ENCODE data around the gene CAMTA1.
"Not testable (repeated sequence)": the region's sequence is repeated elsewhere in the genome, so short reads cannot be mapped to it uniquely, and the experiment has no call there.

Gene CAMTA1

DNA sequence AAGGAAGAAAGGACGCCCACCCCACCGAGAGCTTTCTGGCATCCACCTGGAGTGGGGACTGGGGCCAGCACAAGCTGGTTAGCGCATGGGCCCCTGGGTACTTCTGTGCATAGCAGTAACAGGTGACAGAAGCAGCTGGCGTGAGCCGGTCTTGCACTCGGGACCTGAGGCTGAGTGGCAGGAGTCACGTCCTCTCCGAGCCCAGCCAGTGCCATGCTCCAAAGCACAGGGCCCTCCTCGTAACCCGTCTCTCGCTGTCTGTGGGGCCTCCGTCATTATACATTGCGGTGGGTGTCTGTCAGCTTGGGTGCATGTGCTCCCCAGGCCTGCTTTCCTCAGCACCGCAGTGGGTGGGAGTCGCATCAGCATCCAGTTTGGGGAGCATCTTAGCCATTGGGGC lies 898.3 kb downstream of the CAMTA1 start:
- TF ChIP-seq, protein P1, sequence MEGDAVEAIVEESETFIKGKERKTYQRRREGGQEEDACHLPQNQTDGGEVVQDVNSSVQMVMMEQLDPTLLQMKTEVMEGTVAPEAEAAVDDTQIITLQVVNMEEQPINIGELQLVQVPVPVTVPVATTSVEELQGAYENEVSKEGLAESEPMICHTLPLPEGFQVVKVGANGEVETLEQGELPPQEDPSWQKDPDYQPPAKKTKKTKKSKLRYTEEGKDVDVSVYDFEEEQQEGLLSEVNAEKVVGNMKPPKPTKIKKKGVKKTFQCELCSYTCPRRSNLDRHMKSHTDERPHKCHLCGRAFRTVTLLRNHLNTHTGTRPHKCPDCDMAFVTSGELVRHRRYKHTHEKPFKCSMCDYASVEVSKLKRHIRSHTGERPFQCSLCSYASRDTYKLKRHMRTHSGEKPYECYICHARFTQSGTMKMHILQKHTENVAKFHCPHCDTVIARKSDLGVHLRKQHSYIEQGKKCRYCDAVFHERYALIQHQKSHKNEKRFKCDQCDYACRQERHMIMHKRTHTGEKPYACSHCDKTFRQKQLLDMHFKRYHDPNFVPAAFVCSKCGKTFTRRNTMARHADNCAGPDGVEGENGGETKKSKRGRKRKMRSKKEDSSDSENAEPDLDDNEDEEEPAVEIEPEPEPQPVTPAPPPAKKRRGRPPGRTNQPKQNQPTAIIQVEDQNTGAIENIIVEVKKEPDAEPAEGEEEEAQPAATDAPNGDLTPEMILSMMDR (IDR thresholded peaks at IDR 0.05; ENCODE audit: borderline replicate concordance, control extremely low read depth, extremely low read depth, insufficient read depth, missing control alignments), result no peak
- no peak for DNase-seq (ENCODE audit: low spot score)
- in situ Hi-C loops (cut with MboI; ENCODE audit: low sequenced_read_pairs, unreplicated experiment), result no loop called here

DNA sequence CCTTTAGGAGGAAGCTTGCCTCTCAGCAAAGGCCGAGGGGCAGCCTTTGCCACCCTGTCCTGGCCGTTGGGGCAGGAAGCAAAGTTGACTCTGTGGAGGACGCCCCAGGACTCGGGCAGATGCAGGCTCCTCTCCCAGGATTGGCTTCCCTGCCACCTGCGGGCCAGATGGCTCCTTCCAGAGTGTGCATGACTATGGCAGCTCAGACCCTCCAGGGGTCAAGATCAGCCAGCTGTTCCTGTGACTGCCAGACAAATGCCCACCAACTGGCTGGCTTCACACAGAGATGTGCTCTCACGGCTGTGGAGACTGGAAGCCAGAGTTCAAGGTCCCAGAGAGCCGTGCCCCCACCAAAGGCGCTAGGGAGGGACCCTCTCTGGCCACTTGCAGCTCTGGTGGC lies 898.9 kb downstream of the CAMTA1 start:
- TF ChIP-seq, protein P1 (IDR thresholded peaks at IDR 0.05; ENCODE audit: borderline replicate concordance, control extremely low read depth, extremely low read depth, insufficient read depth, missing control alignments), result no peak
- in situ Hi-C loops (cut with MboI; ENCODE audit: low sequenced_read_pairs, unreplicated experiment), result no loop called here
- DNase-seq (ENCODE audit: low spot score), result no peak

DNA sequence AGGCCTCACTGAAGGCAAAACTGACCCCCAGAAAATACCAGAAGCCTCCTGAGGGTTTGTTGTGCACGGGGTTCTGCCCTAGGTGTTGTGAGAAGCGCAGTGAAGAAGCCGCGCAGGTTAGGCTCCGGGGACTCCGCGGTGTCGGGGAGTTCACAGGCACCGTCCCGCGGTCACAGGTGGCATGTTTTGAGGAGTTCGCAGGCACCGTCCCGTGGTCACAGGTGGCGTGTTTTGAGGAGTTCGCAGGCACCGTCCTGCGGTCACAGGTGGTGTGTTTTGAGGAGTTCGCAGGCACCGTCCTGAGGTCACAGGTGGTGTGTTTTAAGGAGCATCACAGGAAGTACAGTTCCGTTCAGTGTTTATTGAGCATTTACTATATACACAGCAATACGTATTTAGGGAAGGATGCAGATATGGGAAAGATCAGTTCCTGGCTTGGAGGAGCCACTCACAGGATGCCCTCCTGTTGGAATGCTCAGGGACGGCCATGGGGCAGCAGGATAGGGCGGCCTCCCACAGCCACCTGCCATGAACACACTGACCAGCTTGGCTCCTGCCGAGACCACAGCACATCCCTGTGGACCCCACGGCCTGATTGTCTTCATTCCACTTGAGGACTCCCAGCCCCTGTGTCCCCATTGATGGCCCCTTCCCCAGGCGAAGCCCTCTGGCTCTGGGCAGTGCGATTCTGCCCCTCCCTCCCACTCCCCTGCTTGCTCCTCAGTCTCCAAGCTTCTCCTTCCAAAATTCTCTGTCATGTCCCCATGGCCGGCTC lies 899.8 kb downstream of the CAMTA1 start:
- in situ Hi-C loops (cut with MboI; ENCODE audit: low sequenced_read_pairs, unreplicated experiment), result no loop called here
- DNase-seq (ENCODE audit: low spot score), result no peak
- TF ChIP-seq, protein P1 (IDR thresholded peaks at IDR 0.05; ENCODE audit: borderline replicate concordance, control extremely low read depth, extremely low read depth, insufficient read depth, missing control alignments), result no peak

DNA sequence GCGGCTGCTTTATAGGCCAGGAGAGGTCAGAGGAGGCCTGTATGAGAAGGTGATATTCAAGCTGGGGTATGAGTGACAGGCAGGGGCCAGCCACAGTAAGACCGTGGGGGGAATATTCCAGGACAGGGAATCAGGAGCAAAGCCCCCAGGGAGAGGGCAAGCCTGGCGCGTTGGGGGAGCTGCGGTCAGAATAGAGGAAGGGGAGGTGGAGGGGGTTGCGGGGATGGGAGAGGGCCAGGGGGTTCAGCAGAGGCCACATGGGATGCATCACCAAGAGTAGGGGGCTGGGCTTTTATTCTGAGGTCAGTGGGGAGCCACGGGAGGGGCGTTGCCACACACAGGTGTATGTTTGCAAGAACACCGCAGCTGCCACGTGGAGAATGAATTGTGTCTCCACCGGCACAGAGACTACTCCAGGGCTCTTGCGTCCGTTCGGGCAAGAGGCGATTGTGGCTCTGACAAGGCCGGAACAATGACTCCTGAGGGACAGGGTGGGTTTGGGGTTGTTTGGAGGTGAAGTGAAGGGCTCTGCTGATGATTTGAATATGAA lies 901.1 kb downstream of the CAMTA1 start:
- DNase-seq (ENCODE audit: low spot score), result no peak
- TF ChIP-seq, protein P1 (IDR thresholded peaks at IDR 0.05; ENCODE audit: borderline replicate concordance, control extremely low read depth, extremely low read depth, insufficient read depth, missing control alignments), result no peak
- in situ Hi-C loops (cut with MboI; ENCODE audit: low sequenced_read_pairs, unreplicated experiment), result no loop called here

DNA sequence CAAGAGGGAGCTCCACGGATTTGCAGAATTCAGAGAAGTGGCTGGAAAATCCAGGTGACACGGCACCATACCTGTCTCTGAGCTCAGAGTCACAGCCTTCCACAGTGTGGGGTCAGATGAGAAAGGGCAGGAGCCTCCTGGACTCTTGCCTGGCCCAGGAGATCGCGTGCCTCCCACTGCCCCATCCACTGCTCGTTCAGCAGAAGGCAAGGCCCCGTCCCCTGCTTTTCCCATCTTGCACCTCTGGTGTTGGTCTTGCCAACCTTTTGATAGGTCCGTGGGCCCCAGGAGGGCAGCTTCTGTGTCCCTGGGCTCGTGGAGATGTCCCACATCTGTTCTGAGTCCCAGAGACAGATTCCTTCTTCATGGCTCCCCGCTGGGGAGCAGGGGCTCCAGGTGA lies 902.2 kb downstream of the CAMTA1 start:
- TF ChIP-seq, protein P1 (IDR thresholded peaks at IDR 0.05; ENCODE audit: borderline replicate concordance, control extremely low read depth, extremely low read depth, insufficient read depth, missing control alignments), result no peak
- no peak for DNase-seq (ENCODE audit: low spot score)
- in situ Hi-C loops (cut with MboI; ENCODE audit: low sequenced_read_pairs, unreplicated experiment), result no loop called here

DNA sequence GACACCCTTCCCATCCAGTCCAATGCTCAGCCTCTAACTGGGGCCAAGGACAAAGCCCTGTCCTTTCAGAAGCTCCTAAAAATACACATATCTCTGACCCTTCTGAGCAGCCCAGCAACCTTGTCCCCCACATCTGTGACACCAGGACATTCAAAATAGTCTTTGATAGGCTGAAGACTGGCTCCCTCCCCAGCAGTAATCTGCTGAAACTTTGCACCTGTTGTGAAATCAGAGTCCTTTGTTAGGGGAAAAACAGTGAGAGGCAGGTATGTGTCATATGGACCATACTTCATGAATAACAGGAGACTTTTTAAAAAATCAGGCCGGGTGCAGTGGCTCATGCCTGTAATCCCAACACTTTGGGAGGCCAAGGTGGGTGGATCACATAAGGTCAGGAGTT lies 903.4 kb downstream of the CAMTA1 start:
- in situ Hi-C loops (cut with MboI; ENCODE audit: low sequenced_read_pairs, unreplicated experiment), result no loop called here
- no peak for DNase-seq (ENCODE audit: low spot score)
- TF ChIP-seq, protein P1 (IDR thresholded peaks at IDR 0.05; ENCODE audit: borderline replicate concordance, control extremely low read depth, extremely low read depth, insufficient read depth, missing control alignments), result no peak

DNA sequence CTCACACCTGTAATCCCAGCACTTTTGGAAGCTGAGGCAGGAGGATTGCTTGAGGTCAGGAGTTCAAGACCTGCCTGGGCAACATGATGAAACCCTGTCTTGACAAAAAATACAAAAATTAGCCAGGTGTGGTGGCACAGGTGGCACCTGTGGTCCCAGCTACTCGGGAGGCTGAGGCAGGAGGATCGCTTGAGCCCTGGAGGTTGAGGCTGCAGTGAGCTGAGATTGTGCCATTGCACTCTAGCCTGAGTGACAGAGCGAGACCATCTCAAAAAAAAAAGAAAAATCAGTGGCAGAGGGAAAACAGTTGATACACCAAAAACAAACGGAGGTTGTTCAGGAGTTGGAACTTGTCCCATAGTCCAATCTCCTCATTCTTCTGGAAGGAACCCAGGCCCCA lies 904.1 kb downstream of the CAMTA1 start:
- DNase-seq (ENCODE audit: low spot score); in situ Hi-C loops (cut with MboI; ENCODE audit: low sequenced_read_pairs, unreplicated experiment): not testable (repeated sequence)
